ENCODE measurements around the gene LAMA1. TPM values are rescaled to one million over a fixed set of nuclear protein-coding genes. Genes with fewer than 3 reads are reported as not detected.

The LAMA1 gene
- total and polyA plus RNA-seq, 2 of the 4 experiments (the other 2 are of a cell fraction) = 10.9 to 15.5 TPM

DNA sequence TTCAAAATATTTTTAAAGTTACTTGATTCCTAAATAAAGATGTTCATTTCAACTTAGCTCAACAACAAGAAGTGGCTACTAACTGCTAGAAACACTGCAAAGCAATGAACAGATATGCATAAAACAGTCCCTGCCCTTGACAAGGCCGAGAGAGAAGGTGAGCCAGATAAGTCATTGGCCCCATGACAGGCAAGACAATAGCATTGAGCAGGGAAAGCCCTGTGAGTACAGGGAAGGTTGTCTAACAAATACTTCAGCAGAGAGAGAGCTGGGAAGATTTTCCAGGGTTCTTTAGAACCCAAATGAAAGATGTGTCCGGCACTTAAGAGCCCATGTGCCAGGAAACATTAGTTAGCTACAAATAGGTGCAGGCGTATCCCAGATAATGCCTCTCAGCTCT is 4.7 kb downstream of the LAMA1 start:
- H2BK20ac ChIP-seq (ENCODE audit: low read depth, low read length) = no peak overlapping the region
- H3K23ac ChIP-seq (ENCODE audit: low read depth, low read length) = no peak overlapping the region
- H3K36me3 ChIP-seq (ENCODE audit: control insufficient read depth, insufficient read depth, low read length) = no peaks in the 10 kb centered on the region
- ChIA-PET CTCF (no interaction called here), POLR2A (ENCODE audit: unreplicated experiment) (no interaction called here)
- H3K14ac ChIP-seq (replicated peaks; ENCODE audit: low read depth, low read length) = no peak overlapping the region
- ATAC-seq (ENCODE audit: low read depth) (no peak), DNase-seq (no peak)
- H3K79me1 ChIP-seq (ENCODE audit: low read depth in 1 of 2, low read length in 2 of 2) = no peaks in the 10 kb centered on the region; a peak in 2 of 4 replicates
- no peak overlapping the region for H2BK5ac ChIP-seq (ENCODE audit: low read depth, low read length, poor library complexity, severe bottlenecking)
- BruUV-seq (replicated peaks) = no TSS peak
- no peak overlapping the region for H4K5ac ChIP-seq (ENCODE audit: low read depth, low read length)
- H3K27me3 ChIP-seq (ENCODE audit: control insufficient read depth, insufficient read depth, low read length) = peaks cover 2% of the 10 kb centered on the region; the same call in 1 of the 2 replicates
- TF ChIP-seq SMC3 (IDR thresholded peaks at IDR 0.05; ENCODE audit: low read depth, low read length) = no peak
- TF ChIP-seq RCOR1 (IDR thresholded peaks at IDR 0.05; ENCODE audit: insufficient replicate concordance, low read length) = no peak
- TF ChIP-seq MAZ (IDR thresholded peaks at IDR 0.05; ENCODE audit: borderline replicate concordance, low read depth, low read length) = no peak
- TF ChIP-seq POLR2A (IDR thresholded peaks at IDR 0.05; ENCODE audit: low read depth, low read length) = no peak
- no peak for TF ChIP-seq BHLHE40 (IDR thresholded peaks at IDR 0.05; ENCODE audit: low read depth, low read length)
- TF ChIP-seq, protein P1, sequence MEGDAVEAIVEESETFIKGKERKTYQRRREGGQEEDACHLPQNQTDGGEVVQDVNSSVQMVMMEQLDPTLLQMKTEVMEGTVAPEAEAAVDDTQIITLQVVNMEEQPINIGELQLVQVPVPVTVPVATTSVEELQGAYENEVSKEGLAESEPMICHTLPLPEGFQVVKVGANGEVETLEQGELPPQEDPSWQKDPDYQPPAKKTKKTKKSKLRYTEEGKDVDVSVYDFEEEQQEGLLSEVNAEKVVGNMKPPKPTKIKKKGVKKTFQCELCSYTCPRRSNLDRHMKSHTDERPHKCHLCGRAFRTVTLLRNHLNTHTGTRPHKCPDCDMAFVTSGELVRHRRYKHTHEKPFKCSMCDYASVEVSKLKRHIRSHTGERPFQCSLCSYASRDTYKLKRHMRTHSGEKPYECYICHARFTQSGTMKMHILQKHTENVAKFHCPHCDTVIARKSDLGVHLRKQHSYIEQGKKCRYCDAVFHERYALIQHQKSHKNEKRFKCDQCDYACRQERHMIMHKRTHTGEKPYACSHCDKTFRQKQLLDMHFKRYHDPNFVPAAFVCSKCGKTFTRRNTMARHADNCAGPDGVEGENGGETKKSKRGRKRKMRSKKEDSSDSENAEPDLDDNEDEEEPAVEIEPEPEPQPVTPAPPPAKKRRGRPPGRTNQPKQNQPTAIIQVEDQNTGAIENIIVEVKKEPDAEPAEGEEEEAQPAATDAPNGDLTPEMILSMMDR (conservative IDR thresholded peaks at IDR 0.05; ENCODE audit: low read depth, low read length) = no peak
- no peak for TF ChIP-seq ELK1 (IDR thresholded peaks at IDR 0.05; ENCODE audit: borderline replicate concordance, low read depth, low read length)
- no peak for TF ChIP-seq MXI1 (IDR thresholded peaks at IDR 0.05; ENCODE audit: borderline replicate concordance, low read depth, low read length)
- no peak for TF ChIP-seq MAFK (IDR thresholded peaks at IDR 0.05; ENCODE audit: low read depth, low read length)
- TF ChIP-seq FOS (IDR thresholded peaks at IDR 0.05; ENCODE audit: low read depth, low read length) = no peak
- no peak overlapping the region for H3K18ac ChIP-seq (ENCODE audit: low read depth, low read length)
- H3K9me3 ChIP-seq (ENCODE audit: control insufficient read depth, insufficient read depth, low read length) = no peaks in the 10 kb centered on the region
- H3K27ac ChIP-seq (ENCODE audit: insufficient read depth, low read length) = no peak overlapping the region
- H3K56ac ChIP-seq (ENCODE audit: extremely low read depth, insufficient read depth, low read length) = no peak overlapping the region
- no peak overlapping the region for H3K4me2 ChIP-seq (ENCODE audit: low read depth, low read length)
- in situ Hi-C loops (cut with MboI; ENCODE audit: low sequenced_read_pairs) (no loop called here), dilution Hi-C loops (cut with HindIII; ENCODE audit: low sequenced_read_pairs, unreplicated experiment) (no loop called here), intact Hi-C loops (cut with micrococcal nuclease) (no loop called here)
- no peak overlapping the region for H3K4ac ChIP-seq (ENCODE audit: low read depth, low read length)
- H2AK5ac ChIP-seq (ENCODE audit: low read depth, low read length) = no peak overlapping the region
- no peak overlapping the region for H2AK9ac ChIP-seq (replicated peaks; ENCODE audit: low read depth, low read length, poor library complexity)
- H3K9ac ChIP-seq (ENCODE audit: low read depth, low read length) = no peak overlapping the region
- H2BK120ac ChIP-seq (ENCODE audit: low read depth, low read length) = no peak overlapping the region
- no peak overlapping the region for H3K4me3 ChIP-seq (ENCODE audit: insufficient read depth, low read depth, low read length)
- 0 out of 2 replicates have a peak, but pooled peaks cover 2% of the 10 kb centered on the region for H3K4me1 ChIP-seq (ENCODE audit: control insufficient read depth, insufficient read depth, low read length)
- no peak overlapping the region for H4K91ac ChIP-seq (ENCODE audit: insufficient read depth, low read depth, low read length)
- H4K8ac ChIP-seq (ENCODE audit: low read depth in 2 of 2, low read length in 2 of 2) = no peak overlapping the region
- no peak overlapping the region for H2BK15ac ChIP-seq (ENCODE audit: low read depth, low read length)
- 78% methylated on average over 1 of the region's 3 CpGs; no CpG with 5 or more reads in 1 of the 2 experiments for WGBS, 2 experiments (ENCODE audit: extremely low coverage in 2 of 2, insufficient read length in 1 of 2)
- H2AFZ ChIP-seq (replicated peaks; ENCODE audit: low read length, poor library complexity) = no peak overlapping the region
- H3K9me1 ChIP-seq (ENCODE audit: insufficient read depth, low read length) = no peaks in the 10 kb centered on the region
- H4K20me1 ChIP-seq (ENCODE audit: insufficient read depth, low read length) = no peaks in the 10 kb centered on the region
